PC-3 (cell line): ENCODE results near the gene ASPSCR1. TPM values are rescaled to one million over a fixed set of nuclear protein-coding genes. Genes with fewer than 3 reads are reported as not detected.

ENCODE experiments used
- ATAC-seq: fragments of 200-7000 bp; cut with Tn5 transposase; 2 replicates; pipeline ENCODE4 v1.9.1; 2020; ENCODE audit warnings: mild to moderate bottlenecking, moderate library complexity
- BruUV-seq: library from RNA; stranded (reverse); fragments of 400-500 nt; replicated peaks from 2 replicates; lab custom pipeline; 2021; lab: Mats Ljungman, UMichigan
- CTCF ChIA-PET: fragments of 300-600 bp; sonication (Branson Sonifier 250); formaldehyde crosslinking; loops from one replicate; lab custom pipeline; 2022; ENCODE audit warnings: antibody characterized with exemption; lab: Charles Lee
- POLR2A ChIA-PET: fragments of 300-600 bp; sonication (Branson Sonifier 250); formaldehyde crosslinking; loops from one replicate; lab custom pipeline; 2022; ENCODE audit warnings: antibody characterized with exemption; ENCODE audit not compliant: unreplicated experiment; lab: Charles Lee
- DNase-seq: peaks from one replicate; pipeline ENCODE4 v3.0.0-alpha.2; 2015
- H2AFZ ChIP-seq: fragments of 300-600 bp; sonication (generic); 2 replicates; pipeline ENCODE4 v1.6.0; 2016; ENCODE audit warnings: antibody characterized with exemption, low read length
- H3F3A ChIP-seq: fragments of 300-600 bp; sonication (generic); one replicate; pipeline ENCODE4 v1.6.0; 2017; ENCODE audit warnings: antibody characterized with exemption, low read length, control low read depth, mild to moderate bottlenecking; ENCODE audit not compliant: unreplicated experiment
- H3K27ac ChIP-seq: fragments of 300-600 bp; sonication (generic); 2 replicates; pipeline ENCODE4 v1.5.1; 2016; ENCODE audit warnings: mild to moderate bottlenecking, low read length
- H3K27me3 ChIP-seq: fragments of 300-600 bp; sonication (generic); 2 replicates; pipeline ENCODE4 v1.6.1; 2016; ENCODE audit warnings: low read length, mixed read lengths
- H3K36me3 ChIP-seq: fragments of 300-600 bp; sonication (generic); 2 replicates; pipeline ENCODE4 v1.6.1; 2016; ENCODE audit warnings: low read depth, mixed run types, low read length, mixed read lengths
- H3K4me1 ChIP-seq: fragments of 300-600 bp; sonication (generic); 2 replicates; pipeline ENCODE4 v1.5.1; 2016; ENCODE audit warnings: low read length; ENCODE audit not compliant: insufficient read depth
- H3K4me2 ChIP-seq: fragments of 300-600 bp; sonication (generic); 2 replicates; pipeline ENCODE4 v1.6.0; 2016; ENCODE audit warnings: low read length
- H3K4me3 ChIP-seq: fragments of 300-600 bp; sonication (generic); 2 replicates; pipeline ENCODE4 v1.5.1; 2016; ENCODE audit warnings: mild to moderate bottlenecking, low read length, mixed read lengths
- H3K79me2 ChIP-seq: fragments of 300-600 bp; sonication (generic); 2 replicates; pipeline ENCODE4 v1.6.1; 2017; ENCODE audit warnings: low read length, mixed read lengths
- H3K9ac ChIP-seq: fragments of 300-600 bp; sonication (generic); 2 replicates; pipeline ENCODE4 v1.6.0; 2016; ENCODE audit warnings: mild to moderate bottlenecking, low read length
- H3K9me2 ChIP-seq: fragments of 300-600 bp; sonication (generic); replicated peaks from 2 replicates; pipeline ENCODE4 v1.6.1; 2016; ENCODE audit warnings: mixed run types, low read length, mixed read lengths
- H3K9me3 ChIP-seq: fragments of 300-600 bp; sonication (generic); 2 replicates; pipeline ENCODE4 v1.6.1; 2016; ENCODE audit warnings: low read length, mixed read lengths
- H4K20me1 ChIP-seq: fragments of 300-600 bp; sonication (generic); 2 replicates; pipeline ENCODE4 v1.6.1; 2016; ENCODE audit warnings: low read length, mixed read lengths
- CTCF ChIP-seq: fragments of 300-600 bp; sonication (generic); conservative IDR thresholded peaks from 2 replicates; pipeline ENCODE4 v1.5.1; 2017; ENCODE audit warnings: antibody characterized with exemption, low read depth, mild to moderate bottlenecking, low read length
- EZH2 ChIP-seq: fragments of 300-600 bp; sonication (generic); IDR thresholded peaks from one replicate; pipeline ENCODE4 v1.6.1; 2017; ENCODE audit warnings: antibody characterized with exemption, mild to moderate bottlenecking, low read length; ENCODE audit not compliant: unreplicated experiment
- EZH2phosphoT487 ChIP-seq: fragments of 300-600 bp; sonication (generic); IDR thresholded peaks from 2 replicates; pipeline ENCODE4 v1.6.1; 2018; ENCODE audit warnings: mild to moderate bottlenecking, antibody characterized with exemption, low read length, borderline replicate concordance
- intact Hi-C: fragments of 100-400 bp; cut with micrococcal nuclease; formaldehyde crosslinking; loops from 2 replicates; pipeline ENCODE4 v1.9.0; 2023
- total RNA-seq: library from RNA; depleted of rRNA; stranded (reverse); fragments of >200 nt; gene quantifications from 2 replicates; pipeline ENCODE4 v1.2.3, GENCODE V29; 2014

ASPSCR1 gene
- total RNA-seq, 1 experiment from 2014 or later = 31.5 TPM

GRCh38 chr17:81968850-81969812 lies 8.3 kb upstream of the ASPSCR1 start:
- H3K9me2 ChIP-seq = no peaks in the 10 kb centered on the region
- CTCF ChIA-PET = interaction anchor here (0.6 kb wide), 1 partner anchor 130 kb away, joined by 4 read pairs; no protein-coding TSS in a partner anchor
- H3K27ac ChIP-seq = no peak overlapping the region
- H2AFZ ChIP-seq = no peak overlapping the region
- H3K4me3 ChIP-seq = no peak overlapping the region
- peaks cover 4% of the 10 kb centered on the region; the same call in 1 of the 2 replicates for H3K9me3 ChIP-seq
- H3K79me2 ChIP-seq = no peaks in the 10 kb centered on the region
- no peak overlapping the region for H3K4me2 ChIP-seq
- intact Hi-C loops = no loop called here
- H3K9ac ChIP-seq = no peak overlapping the region
- no peak for ATAC-seq
- H3F3A ChIP-seq = no peaks in the 10 kb centered on the region
- H3K27me3 ChIP-seq = no peaks in the 10 kb centered on the region
- TF ChIP-seq EZH2 (no peak), CTCF (no peak), EZH2phosphoT487 (no peak)
- H4K20me1 ChIP-seq = no peaks in the 10 kb centered on the region
- POLR2A ChIA-PET = no interaction called here
- no TSS peak for BruUV-seq
- DNase-seq = no peak
- no peaks in the 10 kb centered on the region for H3K36me3 ChIP-seq
- H3K4me1 ChIP-seq = no peaks in the 10 kb centered on the region

GRCh38 chr17:81973432-81973831 lies 4.0 kb upstream of the ASPSCR1 start:
- Histone ChIP-seq H3K27me3 (no peaks in the 10 kb centered on the region), H2AFZ (no peak overlapping the region), H3K9ac (no peak overlapping the region), H3K9me3 (peaks cover 4% of the 10 kb centered on the region; the same call in 1 of the 2 replicates), H3K9me2 (no peaks in the 10 kb centered on the region), H3K4me1 (peaks cover 10% of the 10 kb centered on the region), H3K4me2 (no peak overlapping the region), H3K79me2 (peaks cover 6% of the 10 kb centered on the region), H3K36me3 (no peaks in the 10 kb centered on the region), H3F3A (no peaks in the 10 kb centered on the region), H3K4me3 (no peak overlapping the region), H3K27ac (no peak overlapping the region), H4K20me1 (no peaks in the 10 kb centered on the region)
- TF ChIP-seq EZH2phosphoT487 (no peak), EZH2 (no peak), CTCF (no peak)
- ChIA-PET POLR2A (interaction anchor here (0.7 kb wide), 2 partner anchors 62 to 69 kb away, joined by 11 to 12 read pairs; partner anchors contain the start of gene PCYT2), CTCF (no interaction called here)
- no peak for DNase-seq
- BruUV-seq = no TSS peak
- no peak for ATAC-seq
- intact Hi-C loops = no loop called here
